HT-29 (cell line): ENCODE measurements around the gene PAH. TPM values are rescaled to one million over a fixed set of nuclear protein-coding genes. Genes with fewer than 3 reads are reported as not detected.
A peak's percentile ranks its signal among the peaks of the same experiment; 100 is the strongest.
"Not testable (repeated sequence)": the region's sequence is repeated elsewhere in the genome, so short reads cannot be mapped to it uniquely, and the experiment has no call there.

Experiments used
- DNase-seq: peaks from one replicate; pipeline ENCODE4 v3.0.0-alpha.2; 2015; ENCODE audit warnings: low spot score
- total RNA-seq: library from RNA; depleted of rRNA; stranded (reverse); fragments of >200 nt; shearing (Covaris generic); gene quantifications from 2 replicates; pipeline ENCODE4 v1.2.3, GENCODE V29; 2014; rRNA removed

Gene PAH
- total RNA-seq, 1 experiment from 2014 or later, result not detected

DNA sequence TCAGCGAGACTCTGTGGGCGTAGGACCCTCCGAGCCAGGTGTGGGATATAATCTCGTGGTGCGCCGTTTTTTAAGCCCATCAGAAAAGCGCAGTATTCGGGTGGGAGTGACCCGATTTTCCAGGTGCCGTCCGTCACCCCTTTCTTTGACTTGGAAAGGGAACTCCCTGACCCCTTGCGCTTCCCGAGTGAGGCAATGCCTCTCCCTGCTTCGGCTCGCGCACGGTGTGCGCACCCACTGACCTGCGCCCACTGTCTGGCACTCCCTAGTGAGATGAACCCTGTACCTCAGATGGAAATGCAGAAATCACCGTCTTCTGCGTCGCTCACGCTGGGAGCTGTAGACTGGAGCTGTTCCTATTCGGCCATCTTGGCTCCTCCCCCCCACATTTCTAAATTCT, 84.2 kb downstream of the PAH start:
- not testable (repeated sequence) for DNase-seq

DNA sequence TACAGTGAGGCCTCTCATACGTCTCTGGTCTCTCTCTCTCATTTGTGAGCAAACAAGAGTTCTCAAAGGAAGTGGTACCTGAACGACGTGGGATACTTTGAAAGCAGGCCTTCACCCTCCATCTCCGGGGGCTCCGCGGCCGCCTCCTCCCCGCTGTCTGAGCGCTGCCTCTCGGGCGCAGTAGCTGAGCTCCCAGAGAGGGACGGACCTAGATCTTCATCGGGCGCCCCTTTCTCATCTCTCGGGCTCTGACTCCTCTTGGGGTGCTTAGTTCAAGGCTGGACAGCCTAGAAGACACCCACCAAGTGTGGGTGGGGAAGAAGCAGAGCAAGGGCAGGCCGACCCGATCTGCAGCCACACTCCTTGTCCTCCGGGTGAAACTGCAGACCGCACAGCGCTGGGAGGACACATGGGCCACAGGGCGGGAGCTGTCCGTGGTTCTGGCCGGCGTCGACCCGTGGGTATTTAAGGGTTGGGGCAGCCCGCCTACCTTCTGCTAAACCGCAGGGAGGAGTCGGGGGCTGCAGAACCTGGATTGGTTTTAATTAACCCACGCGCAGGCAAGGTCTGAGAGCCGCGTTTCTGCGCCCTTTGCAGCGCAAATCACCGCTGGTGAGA, 92.7 kb downstream of the PAH start:
- DNase-seq, result no peak

DNA sequence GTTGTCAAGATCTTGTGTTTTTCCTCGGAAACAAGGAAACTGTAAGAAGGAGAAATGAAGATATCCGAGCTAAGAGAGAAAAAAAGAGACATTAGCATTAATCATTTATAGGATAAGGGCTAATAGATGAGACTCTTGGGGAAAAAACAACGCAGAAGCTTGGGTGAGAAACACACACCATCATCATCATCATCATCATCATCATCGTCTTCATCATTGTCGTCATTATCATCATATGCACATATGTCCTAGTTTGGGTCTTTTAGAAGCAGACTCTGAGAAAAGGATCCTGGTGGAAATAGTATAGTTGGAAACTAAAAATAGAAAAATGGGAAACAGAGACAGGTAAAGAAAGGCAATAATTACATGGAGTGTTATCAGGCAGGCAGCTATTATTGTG, 95.9 kb downstream of the PAH start:
- no peak for DNase-seq

DNA sequence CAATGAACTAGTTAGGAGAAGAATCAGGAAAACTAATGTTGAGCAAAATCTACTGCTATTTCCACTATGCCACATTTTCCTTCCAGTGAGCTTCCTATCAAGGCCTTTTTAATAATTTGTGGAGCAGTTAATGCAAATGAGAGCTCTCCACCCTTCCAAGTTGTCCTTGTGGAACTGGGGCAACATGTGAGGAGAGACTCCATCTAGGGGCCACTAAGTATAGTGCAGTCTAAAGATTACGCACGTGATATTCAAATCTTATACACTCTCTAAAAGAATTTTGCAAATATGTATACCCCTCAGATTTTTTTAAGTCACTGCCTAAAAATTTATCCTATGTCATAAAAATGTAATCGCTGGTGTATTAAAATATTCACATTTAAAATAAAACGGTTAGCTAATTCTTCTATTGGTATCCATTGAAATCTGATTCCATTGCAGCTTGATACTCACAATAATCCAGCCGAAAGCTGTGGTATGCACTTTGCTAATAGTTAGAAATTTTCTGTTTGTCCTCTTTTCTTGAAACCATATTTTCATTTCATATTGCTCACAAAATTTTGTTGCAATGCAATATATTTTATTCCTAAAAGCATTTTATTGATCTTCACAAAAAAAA, 100.1 kb downstream of the PAH start:
- peak; percentile 30 for DNase-seq

DNA sequence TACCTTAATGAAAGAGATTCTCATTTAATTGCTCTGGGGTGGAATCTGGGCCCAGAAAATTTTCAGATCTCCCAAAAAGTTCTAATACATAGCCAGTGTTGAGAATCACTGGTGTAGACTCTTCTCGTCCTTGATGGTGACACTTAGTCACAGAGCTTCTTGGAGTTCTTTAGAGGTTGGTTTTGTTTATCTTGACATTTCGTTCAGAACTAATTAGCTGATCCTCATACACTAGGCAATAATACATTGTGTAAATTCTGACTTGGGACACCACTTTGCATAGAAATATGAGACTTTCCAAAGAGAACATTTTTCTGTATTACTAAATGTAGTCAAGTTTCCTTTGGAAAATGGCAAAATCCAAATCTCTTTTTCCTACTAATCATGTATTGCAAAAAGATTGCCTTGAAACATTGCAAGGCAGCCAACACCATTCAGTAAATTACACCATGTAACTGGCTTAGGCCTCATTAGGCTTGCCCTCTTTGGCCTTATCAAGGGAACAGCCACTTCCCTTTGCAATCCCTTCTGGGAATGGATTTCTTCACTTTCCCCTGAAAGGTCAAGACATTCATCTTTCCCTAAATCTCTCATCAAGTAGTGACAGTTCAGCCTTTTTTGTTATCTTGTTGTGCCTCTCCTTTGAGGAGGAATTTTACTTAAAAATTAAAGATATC, 102.2 kb downstream of the PAH start:
- DNase-seq, result no peak

DNA sequence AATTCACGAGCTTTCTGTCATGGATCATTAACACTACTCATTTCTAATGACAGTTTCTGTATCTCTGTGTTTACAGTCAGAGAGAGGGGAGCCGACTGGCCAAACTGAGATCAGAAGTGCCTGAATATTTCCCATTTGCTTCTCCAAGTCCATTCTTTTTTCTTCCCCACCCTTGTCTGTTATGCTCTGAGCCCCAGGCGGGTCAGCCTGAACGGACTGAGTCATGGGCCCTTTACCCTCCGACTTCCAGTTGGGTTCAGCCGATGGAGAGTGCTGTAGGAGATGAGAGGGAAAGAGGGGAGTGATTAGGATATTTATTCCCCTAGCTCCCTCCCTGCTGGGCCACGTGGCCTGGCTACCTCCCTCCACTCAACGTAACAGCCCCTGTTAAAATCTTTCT, 104.7 kb downstream of the PAH start:
- DNase-seq, result no peak

DNA sequence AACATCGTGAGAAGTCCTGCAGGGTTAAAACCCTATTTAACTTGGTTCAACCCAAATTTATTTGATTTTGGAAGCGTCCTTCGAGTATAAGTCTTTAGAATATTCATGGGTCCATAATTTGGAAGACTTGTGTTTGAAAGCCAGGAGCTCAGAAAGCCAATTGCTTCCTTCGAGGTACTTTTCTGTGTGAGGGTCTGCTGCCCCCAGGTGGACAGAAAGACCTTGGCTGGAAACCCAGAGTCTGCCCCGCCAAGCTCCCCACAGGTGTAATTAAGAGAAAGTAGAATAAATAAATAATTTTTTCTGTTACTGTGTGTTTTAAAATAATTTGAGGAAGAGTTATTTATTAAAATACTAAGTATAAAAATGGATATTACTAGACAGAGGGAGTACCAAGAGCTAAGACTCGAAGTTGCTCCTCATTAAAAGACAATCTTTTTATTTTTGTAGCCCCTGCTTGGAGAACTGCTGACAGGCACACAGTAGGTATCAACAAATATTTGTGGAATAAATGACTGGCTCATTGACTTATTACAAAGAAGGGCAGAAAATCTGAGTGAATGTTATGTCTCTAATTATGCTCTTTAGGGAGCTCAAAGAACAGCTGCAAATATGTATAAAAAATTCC, 105.8 kb downstream of the PAH start:
- peak; percentile 41 for DNase-seq

DNA sequence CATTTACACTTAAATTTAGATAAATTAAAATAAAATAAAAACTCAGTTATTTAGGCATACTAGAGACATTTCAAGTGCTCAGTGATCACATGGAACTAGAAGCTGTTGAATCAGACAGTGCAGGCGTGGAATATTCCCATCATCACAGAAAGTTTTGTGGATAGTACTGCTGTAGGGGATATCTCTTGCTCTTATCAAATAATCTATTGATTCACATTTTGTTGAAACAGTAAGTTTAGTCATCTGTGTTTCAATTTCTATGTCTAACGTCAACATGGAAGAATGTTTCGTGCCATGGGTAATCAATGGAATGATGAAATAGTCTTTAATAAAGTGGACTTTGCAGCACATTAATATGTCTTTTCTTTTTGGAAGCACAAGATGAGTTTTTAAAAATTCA, 108.6 kb downstream of the PAH start:
- no peak for DNase-seq

DNA sequence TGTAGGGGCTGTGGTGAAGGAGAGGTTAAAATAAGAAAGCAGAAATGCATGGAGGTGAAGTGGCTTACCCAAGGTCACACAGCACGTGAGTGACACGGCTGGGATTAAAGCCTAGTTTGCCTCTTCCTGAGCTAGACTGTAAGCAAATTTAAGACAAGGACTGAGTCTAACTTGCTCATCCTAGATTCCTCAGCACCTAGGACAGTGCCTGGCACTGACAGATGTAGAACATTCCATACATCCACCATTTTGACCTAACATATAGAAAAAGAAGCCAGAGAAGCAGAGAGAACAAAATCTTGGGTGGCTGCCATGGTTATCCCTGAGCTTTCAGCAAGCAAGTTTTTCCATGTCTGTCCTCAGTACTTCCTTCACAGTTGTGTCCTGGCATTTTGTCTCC, 110.5 kb downstream of the PAH start:
- no peak for DNase-seq

DNA sequence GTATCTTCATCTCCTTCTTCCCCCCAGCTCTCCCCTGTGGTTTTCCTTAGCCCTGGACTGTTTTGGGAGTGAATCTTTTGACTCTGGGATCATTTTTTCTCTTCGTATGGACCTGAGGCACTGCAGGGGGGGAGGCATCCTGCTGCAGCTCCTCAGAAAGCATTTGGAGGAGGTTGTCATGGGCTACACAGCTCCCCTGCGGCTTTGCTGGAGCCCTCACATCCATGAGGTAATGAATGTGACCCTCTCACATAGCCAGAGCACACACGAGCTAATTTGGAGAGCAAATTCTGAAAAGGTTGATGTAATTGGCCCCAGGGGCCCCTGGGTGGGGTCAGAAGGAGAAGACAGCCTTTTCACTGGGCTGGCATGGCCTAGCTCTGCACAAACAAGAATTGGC, 110.9 kb downstream of the PAH start:
- DNase-seq, result no peak

DNA sequence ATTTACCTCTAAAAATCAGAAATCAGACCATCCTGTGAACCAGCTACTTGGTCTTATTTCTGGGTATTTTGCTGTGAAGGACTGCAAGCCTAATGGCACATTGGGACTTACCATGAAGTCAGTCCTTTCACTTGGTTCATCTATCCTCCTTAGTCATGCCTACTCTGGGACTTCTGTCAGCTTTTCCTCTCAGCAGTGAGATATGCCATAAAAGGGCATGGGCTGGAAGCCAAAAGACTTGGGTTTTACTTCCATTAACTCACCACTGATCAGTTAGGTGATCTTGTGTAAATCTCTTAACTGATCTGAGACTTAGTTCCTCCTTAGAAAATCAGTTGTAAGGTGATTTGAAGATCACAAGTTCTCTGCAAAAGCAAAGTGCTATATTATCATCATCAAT, 116.5 kb downstream of the PAH start:
- DNase-seq, result no peak

DNA sequence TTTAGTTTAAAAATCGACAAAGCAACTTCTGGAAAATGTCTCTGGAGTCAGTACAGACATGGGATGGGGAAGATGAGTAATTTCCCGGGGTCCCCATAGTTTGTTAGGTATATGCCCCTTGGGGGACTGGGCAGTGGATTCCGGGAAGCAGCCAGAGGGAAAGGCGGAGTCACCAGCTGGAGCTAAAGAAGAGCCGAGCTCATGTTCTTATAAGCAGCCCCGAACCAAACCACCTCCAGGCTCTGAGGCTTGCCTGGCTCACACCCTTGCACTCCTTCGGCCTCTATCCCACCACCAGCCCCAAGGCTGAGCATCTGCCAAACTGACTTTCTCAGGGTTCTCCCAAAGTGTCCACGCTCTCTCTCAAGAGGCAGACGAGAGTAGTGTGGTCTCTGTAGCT, 117.8 kb downstream of the PAH start:
- DNase-seq, result no peak

DNA sequence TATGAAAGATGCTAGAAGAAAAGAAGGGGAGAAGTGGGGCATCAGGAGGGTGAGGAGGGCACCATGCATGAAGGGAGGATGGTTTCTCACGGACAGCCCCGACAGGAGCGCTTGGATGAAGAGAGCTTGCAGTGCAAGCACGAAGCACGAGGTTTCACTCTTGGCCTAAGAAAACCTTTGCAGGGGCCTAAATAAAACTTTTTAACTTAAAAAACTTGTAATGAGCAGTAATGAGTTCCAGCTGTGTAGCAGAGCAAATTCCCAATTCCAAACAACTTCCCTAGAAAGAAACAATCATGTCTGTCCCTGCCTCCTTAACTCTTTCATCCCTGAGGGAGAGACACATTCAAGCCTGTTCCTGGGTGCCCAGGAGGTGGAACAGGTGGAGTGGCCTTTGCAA, 119.5 kb downstream of the PAH start:
- DNase-seq, result no peak

DNA sequence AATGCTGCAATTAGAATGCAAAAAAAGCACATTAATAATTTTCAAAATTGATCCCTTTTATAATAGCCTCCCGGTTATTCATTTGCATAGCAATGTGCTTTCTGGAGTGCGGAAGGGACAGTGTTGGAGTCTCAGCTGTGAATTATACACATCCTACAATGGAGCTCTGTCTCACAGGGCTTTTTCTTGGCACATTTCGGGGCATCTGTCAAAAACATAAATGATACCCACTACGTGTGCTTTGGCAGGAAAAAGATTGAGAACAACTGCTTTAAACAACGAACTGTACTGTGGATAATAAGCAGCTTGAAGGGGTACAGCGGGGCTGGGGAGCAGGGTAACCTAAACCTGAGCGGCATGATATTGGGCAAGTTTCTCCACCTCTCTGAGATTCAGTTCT, 123.1 kb downstream of the PAH start:
- no peak for DNase-seq

Other genes starting within 250 kb of the PAH start
- gene ASCL1, start 40.4 kb upstream of the PAH start, total RNA-seq, result not detected in 2 replicates